Activated naive CD4-positive, alpha-beta T cell treated with anti-CD3 and anti-CD28 coated beads, Interleukin-2, amount 50 U/mL, for 16 hours (primary cell): ENCODE measurements around the gene GALNTL6.

Source experiments
- DNase-seq: peaks from one replicate; pipeline ENCODE4 v3.0.0-alpha.2; 2020

The GALNTL6 gene

DNA sequence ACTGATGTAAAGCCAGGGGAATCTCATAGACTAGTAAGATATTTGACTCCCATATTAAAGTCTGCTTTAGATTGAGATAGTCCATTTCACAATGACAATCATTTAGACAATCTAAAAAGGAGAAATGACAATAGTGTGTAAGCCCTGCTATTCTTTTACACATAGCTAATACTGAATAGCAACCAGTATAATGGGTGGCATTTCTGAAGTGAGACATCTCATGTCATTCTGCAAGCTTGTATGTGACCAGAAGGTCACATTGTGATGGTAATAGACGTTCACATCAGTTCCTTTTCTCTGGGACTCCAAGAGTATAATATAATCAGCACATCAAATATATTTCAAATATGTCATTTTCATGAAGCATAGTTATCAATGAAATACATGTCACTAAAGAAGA lies 440.2 kb downstream of the GALNTL6 start:
- no peak for DNase-seq

DNA sequence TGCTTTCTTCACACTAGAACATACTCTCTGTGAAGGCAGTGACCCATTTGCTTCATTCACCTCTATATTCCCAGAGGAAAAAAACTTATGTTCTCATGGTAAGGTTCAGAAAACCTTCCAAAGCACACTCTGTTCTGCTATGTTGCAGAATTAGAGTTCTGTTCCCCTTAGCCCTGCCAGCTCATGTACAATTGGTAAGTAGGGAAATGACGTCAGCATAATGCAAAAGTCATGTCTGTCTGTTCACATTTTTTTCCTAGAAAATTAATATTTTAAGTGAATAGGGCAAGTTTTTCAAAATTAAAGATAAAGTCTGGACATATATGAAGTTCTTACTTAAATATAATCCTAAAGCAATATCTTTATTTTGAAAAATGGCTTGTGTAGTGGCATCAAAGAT lies 443.6 kb downstream of the GALNTL6 start:
- no peak for DNase-seq

GRCh38 chr4:172270397-172270796 lies 457.2 kb downstream of the GALNTL6 start:
- no peak for DNase-seq

- DNase-seq: no peak
Measured at GRCh38 chr4:172287117-172287516, 473.9 kb downstream of the GALNTL6 start.

DNA sequence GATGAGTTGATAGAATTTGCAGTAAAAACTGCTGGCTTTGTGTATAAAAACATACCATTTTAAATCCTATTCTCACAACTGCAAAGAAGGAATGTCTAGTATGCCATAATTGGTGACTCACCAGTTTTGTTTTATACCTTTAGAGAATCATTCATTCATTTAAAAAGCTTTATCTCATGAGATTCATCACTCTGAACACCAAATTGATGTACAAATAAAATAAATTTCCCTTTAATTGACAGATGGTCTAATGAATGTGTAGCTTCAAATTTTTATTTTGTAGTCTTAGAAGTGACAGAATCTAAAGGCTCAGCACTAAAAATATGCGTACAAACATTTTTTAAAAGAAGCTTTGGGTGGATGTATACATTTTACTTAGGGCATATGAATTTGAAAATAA lies 492.5 kb downstream of the GALNTL6 start:
- no peak for DNase-seq

- no peak for DNase-seq
Measured at GRCh38 chr4:172308078-172308477, 494.9 kb downstream of the GALNTL6 start.

DNA sequence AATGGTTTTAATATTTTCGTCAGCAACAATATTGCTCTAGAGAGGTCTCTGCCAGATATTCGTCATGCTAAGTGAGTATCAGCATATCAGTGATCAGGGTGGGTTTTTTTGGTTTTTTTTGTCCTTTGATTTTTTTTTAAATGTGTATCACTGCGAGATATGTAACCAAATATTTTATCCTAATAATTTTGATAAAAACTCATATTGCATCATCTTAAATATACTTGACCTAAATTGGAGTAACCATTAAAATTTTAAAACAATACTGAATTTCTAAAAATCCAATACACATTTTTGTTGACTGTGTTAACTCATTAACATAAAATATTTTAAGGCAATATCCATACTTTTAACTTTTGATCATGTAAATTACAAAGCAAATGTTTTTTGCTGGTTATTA lies 498.5 kb downstream of the GALNTL6 start:
- DNase-seq: no peak

DNA sequence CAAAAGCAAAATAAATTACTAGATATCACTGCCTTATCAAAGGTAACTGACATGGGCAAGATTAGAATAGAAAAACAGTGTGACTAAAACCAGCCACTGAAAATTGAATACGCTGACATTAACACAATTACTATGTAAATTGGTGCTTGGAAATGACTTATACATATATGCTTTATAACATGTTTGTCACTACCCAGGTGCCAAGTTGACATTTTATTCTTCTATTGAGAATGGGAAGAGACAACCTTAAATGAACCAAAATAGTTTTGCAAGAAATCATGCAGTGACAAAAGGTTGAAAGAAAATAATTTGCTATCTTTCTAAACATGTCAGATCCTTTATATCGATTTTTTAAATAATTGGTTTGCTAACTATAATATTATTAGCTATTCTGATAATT lies 510.1 kb downstream of the GALNTL6 start:
- no peak for DNase-seq

GRCh38 chr4:172344308-172344938 lies 531.2 kb downstream of the GALNTL6 start:
- no peak for DNase-seq

- DNase-seq: no peak
Measured at GRCh38 chr4:172348426-172348825, 535.2 kb downstream of the GALNTL6 start.

DNA sequence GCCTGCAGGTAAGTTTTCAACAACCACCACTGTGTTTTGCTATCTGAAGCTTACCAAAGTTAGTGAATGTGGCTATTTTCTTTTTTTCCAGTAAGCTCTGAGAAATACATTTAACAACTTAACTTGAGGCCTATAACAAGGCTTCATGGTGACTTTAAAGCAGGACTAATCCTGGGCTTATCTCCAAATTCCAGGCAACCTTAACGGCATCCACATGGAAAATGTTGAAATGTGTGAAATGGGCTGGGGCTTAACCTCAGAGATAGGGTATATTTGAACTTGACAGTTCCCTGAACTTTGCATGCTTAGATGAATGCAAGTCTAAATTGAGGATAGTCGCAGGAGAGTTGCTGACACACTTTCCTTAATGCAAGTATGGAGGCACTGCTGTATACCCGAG lies 539.2 kb downstream of the GALNTL6 start:
- no peak for DNase-seq

- DNase-seq: no peak
Measured at GRCh38 chr4:172356016-172356415, 542.8 kb downstream of the GALNTL6 start.

DNA sequence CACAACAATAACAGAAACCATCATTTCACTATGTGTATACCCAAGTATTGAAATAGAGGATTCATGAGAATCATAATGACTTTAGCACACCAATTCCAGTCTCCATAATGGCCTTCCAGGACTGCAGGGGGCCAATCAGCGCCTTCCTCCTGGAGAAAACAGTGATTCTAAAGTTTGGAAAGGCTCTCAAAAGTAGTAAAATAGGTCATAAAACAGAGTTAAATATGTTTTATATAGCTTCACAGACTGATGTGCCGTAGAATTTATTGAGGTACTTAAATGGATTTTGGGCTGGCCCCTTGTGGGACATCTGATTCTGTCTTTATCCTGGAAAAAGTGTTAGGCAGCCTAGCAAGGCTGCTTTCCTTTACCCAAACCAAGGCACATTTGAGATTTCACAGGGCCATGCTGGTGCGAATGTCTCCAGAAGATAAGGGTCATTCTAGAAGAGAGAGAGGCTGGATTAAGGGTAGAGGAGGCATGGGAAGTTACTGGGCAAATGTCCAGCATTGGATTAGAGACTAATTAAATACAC lies 543.9 kb downstream of the GALNTL6 start:
- no peak for DNase-seq

DNA sequence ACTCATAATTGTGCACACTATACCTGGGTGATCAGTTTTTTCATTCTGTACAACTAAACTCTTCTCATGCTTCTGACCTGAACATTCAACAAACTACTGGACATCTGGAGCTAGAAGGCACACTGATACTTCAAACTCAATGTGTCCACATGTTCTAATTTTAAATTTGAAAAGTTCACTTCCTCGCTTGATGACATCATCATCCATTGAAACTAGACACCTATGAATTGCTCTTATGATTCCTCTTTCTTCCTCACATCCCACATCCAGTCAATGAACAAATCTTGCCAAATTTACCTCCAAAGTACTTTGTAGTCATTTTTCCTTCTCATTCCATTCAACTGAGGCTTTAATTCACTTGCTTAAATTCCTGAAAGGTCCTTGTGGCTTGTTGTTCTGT lies 549.4 kb downstream of the GALNTL6 start:
- DNase-seq: no peak

DNA sequence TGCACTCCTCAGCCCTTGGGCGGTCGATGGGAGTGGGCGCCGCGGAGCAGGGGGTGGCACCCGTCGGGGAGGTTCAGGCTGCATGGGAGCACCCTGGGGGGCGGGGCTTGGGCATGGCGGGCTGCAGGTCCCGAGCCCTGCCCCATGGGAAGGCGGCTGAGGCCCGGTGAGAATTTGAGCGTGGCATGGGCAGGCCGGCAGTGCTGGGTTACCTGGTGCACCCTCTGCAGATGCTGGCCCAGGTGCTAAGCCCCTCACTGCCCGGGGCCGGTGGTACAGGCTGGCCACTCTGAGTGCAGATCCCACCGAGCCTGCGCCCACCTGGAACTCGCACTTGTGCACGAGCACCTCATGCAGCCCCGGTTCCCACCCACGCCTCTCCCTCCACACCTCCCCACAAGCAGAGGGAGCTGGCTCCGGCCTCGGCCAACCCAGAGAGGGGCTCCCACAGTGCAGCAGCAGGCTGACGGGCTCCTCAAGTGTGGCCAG lies 556.3 kb downstream of the GALNTL6 start:
- no peak for DNase-seq

GRCh38 chr4:172377486-172378140 lies 564.4 kb downstream of the GALNTL6 start:
- no peak for DNase-seq

GRCh38 chr4:172379834-172380233 lies 566.6 kb downstream of the GALNTL6 start:
- DNase-seq: no peak

DNA sequence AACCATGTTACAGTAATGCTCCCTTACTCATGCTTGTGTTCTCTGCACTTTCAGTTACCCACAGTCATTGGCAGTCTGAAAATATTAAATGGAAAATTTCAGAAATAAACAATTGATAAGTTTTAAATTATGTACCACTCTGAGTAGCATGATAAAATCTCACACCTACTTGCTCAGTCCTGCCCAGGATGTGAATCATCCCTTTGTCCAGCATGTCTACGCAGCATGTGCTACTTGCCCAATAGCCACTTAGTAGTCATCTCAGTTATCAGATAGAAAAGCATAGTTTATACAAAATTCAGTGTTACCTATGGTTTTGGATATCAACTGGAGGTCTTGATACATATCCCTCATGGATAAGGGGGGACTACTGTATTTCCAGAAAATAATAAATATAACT lies 577.1 kb downstream of the GALNTL6 start:
- no peak for DNase-seq

GRCh38 chr4:172392741-172393140 lies 579.5 kb downstream of the GALNTL6 start:
- no peak for DNase-seq

DNA sequence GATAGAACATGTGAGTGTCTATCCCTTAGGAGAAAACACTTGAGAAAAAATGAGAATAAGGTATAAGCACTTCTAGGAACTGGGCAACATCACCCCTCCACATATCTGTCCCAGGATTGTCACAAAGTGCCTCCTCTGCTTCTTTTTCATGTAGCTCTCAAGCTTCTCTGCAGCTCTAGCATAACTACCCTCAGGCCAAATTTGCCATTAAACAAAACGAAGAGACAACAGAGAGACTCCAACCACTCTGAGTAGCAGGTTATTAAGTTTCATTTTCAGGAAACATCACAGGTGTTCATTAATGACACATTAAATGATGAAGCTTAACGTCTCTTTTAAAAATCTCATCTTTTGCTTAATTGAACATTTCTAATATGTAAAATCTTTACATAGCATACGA lies 580.0 kb downstream of the GALNTL6 start:
- no peak for DNase-seq

DNA sequence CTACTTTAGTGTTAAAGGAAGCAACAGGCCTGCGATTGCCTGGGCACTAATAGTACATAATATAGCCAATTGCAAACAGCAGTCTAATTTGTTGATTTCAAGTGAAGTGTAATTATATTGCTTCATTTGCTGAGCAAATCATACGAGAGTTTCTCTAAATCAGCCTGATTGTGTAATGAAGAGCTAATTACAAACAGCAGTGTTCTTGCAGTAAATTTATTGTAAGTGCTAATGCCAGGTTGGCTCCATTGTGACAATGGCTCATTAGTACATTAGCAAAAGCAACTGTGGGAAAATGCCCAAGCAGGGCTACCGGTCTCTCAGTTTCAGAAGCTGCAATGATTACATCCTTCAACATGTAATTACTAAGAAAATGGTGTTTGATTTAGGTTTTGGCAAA lies 591.5 kb downstream of the GALNTL6 start:
- DNase-seq: no peak

GRCh38 chr4:172410363-172410762 lies 597.2 kb downstream of the GALNTL6 start:
- no peak for DNase-seq

GRCh38 chr4:172411149-172411548 lies 597.9 kb downstream of the GALNTL6 start:
- DNase-seq: no peak

GRCh38 chr4:172412851-172413580 lies 599.8 kb downstream of the GALNTL6 start:
- DNase-seq: no peak
